ENCODE results near the gene OSCAR. TPM values are rescaled to one million over a fixed set of nuclear protein-coding genes. Genes with fewer than 3 reads are reported as not detected.

Gene OSCAR
- total and polyA plus RNA-seq, 2 of the 13 experiments (the other 11 are each of a cell fraction or from before 2014, with no cell fraction given), result 1.9 TPM; not detected in 1

DNA sequence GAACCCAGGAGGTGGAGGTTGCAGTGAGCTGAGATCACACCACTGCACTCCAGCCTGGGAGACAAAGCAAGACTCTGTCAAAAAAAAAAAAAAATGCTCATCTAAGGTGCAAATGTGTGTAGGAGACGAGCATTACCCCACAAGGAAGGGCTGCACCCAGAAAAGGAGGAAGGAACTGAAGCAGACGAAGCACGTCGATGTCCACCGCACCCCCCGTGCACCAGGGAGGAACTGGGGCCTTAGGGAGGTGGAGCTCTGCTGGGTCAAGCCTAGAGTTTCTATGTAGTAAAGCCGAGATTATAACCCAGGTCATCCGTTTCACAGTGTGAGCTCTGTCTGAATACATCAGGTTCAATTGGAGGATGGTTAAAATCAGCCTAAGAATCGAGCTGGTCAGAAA, 38.0 kb downstream of the OSCAR start:
- DNase-seq (ENCODE audit: low spot score) (no peak), FAIRE-seq (no peak), ATAC-seq (no peak)
- WGBS (ENCODE audit: low lambda C conversion rate), result 22% methylated on average over 7 of the region's 9 CpGs
- in situ Hi-C loops (cut with HindIII; ENCODE audit: extremely low pct_ligation_motif_present, low pct_unique_long_range_greater_than_20kb), result no loop called here
- Histone ChIP-seq H3K36me3 (replicated peaks in 1 of 2; ENCODE audit: control insufficient read depth in 1 of 2, insufficient read depth in 2 of 2, low read length in 2 of 2) (no peaks in the 10 kb centered on the region), H3K9ac (ENCODE audit: insufficient read depth, low read depth, low read length) (no peak overlapping the region), H3K4me2 (ENCODE audit: low read depth, low read length) (no peak overlapping the region), H3K27me3 (ENCODE audit: control insufficient read depth in 1 of 2, insufficient read depth in 2 of 2, low read length in 2 of 2) (peaks cover 0 to 14% of the 10 kb centered on the region in 2 experiments; a peak in 2 of 5 replicates), H3K9me3 (ENCODE audit: low read length) (no peaks in the 10 kb centered on the region), H3K4me3 (replicated peaks in 1 of 3; ENCODE audit: insufficient read depth in 1 of 3, low read depth in 2 of 3, low read length in 3 of 3) (no peak overlapping the region), H4K20me1 (ENCODE audit: insufficient read depth, low read length) (no peaks in the 10 kb centered on the region), H3K79me2 (ENCODE audit: insufficient read depth, low read length) (no peaks in the 10 kb centered on the region), H3K27ac (ENCODE audit: extremely low read length, insufficient read depth, low read length) (no peak overlapping the region), H3K4me1 (ENCODE audit: insufficient read depth, low read length) (no peaks in the 10 kb centered on the region), H2AFZ (ENCODE audit: low read length) (no peak overlapping the region)
- TF ChIP-seq THYN1 (CRISPR knock-in tag; IDR thresholded peaks at IDR 0.05; ENCODE audit: borderline replicate concordance, low read depth), result no peak
- TF ChIP-seq, protein P1, sequence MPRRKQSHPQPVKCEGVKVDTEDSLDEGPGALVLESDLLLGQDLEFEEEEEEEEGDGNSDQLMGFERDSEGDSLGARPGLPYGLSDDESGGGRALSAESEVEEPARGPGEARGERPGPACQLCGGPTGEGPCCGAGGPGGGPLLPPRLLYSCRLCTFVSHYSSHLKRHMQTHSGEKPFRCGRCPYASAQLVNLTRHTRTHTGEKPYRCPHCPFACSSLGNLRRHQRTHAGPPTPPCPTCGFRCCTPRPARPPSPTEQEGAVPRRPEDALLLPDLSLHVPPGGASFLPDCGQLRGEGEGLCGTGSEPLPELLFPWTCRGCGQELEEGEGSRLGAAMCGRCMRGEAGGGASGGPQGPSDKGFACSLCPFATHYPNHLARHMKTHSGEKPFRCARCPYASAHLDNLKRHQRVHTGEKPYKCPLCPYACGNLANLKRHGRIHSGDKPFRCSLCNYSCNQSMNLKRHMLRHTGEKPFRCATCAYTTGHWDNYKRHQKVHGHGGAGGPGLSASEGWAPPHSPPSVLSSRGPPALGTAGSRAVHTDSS (CRISPR knock-in tag; conservative IDR thresholded peaks at IDR 0.05), result no peak
- no peak for TF ChIP-seq ATF7 (IDR thresholded peaks at IDR 0.05)
- TF ChIP-seq ATF7 (CRISPR knock-in tag; IDR thresholded peaks at IDR 0.05), result no peak
- no peak for TF ChIP-seq ISL2 (CRISPR knock-in tag; IDR thresholded peaks at IDR 0.05)
- no peak for TF ChIP-seq SRY (CRISPR knock-in tag; IDR thresholded peaks at IDR 0.05)
- TF ChIP-seq U2AF1 (optimal IDR thresholded peaks at IDR 0.05; ENCODE audit: low read depth, low read length), result no peak
- TF ChIP-seq MTA1 (CRISPR knock-in tag; IDR thresholded peaks at IDR 0.05; ENCODE audit: borderline replicate concordance), result no peak
- TF ChIP-seq, protein P2, sequence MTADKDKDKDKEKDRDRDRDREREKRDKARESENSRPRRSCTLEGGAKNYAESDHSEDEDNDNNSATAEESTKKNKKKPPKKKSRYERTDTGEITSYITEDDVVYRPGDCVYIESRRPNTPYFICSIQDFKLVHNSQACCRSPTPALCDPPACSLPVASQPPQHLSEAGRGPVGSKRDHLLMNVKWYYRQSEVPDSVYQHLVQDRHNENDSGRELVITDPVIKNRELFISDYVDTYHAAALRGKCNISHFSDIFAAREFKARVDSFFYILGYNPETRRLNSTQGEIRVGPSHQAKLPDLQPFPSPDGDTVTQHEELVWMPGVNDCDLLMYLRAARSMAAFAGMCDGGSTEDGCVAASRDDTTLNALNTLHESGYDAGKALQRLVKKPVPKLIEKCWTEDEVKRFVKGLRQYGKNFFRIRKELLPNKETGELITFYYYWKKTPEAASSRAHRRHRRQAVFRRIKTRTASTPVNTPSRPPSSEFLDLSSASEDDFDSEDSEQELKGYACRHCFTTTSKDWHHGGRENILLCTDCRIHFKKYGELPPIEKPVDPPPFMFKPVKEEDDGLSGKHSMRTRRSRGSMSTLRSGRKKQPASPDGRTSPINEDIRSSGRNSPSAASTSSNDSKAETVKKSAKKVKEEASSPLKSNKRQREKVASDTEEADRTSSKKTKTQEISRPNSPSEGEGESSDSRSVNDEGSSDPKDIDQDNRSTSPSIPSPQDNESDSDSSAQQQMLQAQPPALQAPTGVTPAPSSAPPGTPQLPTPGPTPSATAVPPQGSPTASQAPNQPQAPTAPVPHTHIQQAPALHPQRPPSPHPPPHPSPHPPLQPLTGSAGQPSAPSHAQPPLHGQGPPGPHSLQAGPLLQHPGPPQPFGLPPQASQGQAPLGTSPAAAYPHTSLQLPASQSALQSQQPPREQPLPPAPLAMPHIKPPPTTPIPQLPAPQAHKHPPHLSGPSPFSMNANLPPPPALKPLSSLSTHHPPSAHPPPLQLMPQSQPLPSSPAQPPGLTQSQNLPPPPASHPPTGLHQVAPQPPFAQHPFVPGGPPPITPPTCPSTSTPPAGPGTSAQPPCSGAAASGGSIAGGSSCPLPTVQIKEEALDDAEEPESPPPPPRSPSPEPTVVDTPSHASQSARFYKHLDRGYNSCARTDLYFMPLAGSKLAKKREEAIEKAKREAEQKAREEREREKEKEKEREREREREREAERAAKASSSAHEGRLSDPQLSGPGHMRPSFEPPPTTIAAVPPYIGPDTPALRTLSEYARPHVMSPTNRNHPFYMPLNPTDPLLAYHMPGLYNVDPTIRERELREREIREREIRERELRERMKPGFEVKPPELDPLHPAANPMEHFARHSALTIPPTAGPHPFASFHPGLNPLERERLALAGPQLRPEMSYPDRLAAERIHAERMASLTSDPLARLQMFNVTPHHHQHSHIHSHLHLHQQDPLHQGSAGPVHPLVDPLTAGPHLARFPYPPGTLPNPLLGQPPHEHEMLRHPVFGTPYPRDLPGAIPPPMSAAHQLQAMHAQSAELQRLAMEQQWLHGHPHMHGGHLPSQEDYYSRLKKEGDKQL (CRISPR knock-in tag; IDR thresholded peaks at IDR 0.05; ENCODE audit: low read depth), result no peak
- no peak for TF ChIP-seq LCORL (IDR thresholded peaks at IDR 0.05)
- no peak for TF ChIP-seq LCORL (CRISPR knock-in tag; IDR thresholded peaks at IDR 0.05)
- TF ChIP-seq, protein P3, sequence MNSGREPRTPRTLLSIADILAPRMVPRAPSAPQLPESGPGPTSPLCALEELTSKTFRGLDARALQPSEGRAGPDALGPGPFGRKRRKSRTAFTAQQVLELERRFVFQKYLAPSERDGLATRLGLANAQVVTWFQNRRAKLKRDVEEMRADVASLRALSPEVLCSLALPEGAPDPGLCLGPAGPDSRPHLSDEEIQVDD (CRISPR knock-in tag; IDR thresholded peaks at IDR 0.05; ENCODE audit: borderline replicate concordance), result no peak
- TF ChIP-seq ZNF33A (CRISPR knock-in tag; IDR thresholded peaks at IDR 0.05; ENCODE audit: borderline replicate concordance), result no peak
- no peak for TF ChIP-seq ZNF224 (CRISPR knock-in tag; IDR thresholded peaks at IDR 0.05)
- TF ChIP-seq CEBPB (IDR thresholded peaks at IDR 0.05; ENCODE audit: borderline replicate concordance, low read depth, low read length), result no peak
- TF ChIP-seq HCFC1 (IDR thresholded peaks at IDR 0.05; ENCODE audit: low read depth, low read length), result no peak
- no peak for TF ChIP-seq RAD21 (CRISPR knock-in tag; IDR thresholded peaks at IDR 0.05)
- no peak for TF ChIP-seq CREB1 (IDR thresholded peaks at IDR 0.05)
- no peak for TF ChIP-seq CREB1 (CRISPR knock-in tag; IDR thresholded peaks at IDR 0.05)
- CTCF ChIA-PET (ENCODE audit: low intra/inter-chr PET ratio, low total read pairs), result no interaction called here
- intact Hi-C loops (cut with micrococcal nuclease; ENCODE audit: unreplicated experiment), result no loop called here
- POLR2A ChIA-PET, result no interaction called here
- BruUV-seq (replicated peaks), result no TSS peak
